SK-N-SH (cell line): ENCODE measurements around the gene AGMO. TPM values are rescaled to one million over a fixed set of nuclear protein-coding genes. Genes with fewer than 3 reads are reported as not detected.

Experiments
- CTCF ChIA-PET: fragments of 300-600, 350-600 bp; formaldehyde crosslinking; extraction: SDS; loops from one replicate; lab custom pipeline; 2021; lab: Yijun Ruan, JAX
- POLR2A ChIA-PET: fragments of 350-600 bp; sonication (Branson Sonifier 250); formaldehyde crosslinking; extraction: SDS; loops from one replicate; lab custom pipeline; 2020; ENCODE audit warnings: antibody characterized with exemption, inconsistent platforms; lab: Yijun Ruan, JAX
- DNase-seq: peaks from one replicate; pipeline ENCODE4 v3.0.0; 2012
- H2AFZ ChIP-seq: fragments of 200-600 bp; sonication (generic); 2 replicates; pipeline ENCODE4 v1.8.1; 2016; ENCODE audit warnings: antibody characterized with exemption, mild to moderate bottlenecking, low read depth
- H3F3A ChIP-seq: fragments of 200-600 bp; sonication (generic); replicated peaks from 2 replicates; pipeline ENCODE3; 2016; ENCODE audit warnings: antibody characterized with exemption, mild to moderate bottlenecking; ENCODE audit not compliant: insufficient read depth
- H3K27ac ChIP-seq, 2 experiments: fragments of 200-500 bp in 1 of 2; fragments of 200-600 bp in 1 of 2; sonication (Bioruptor generic) in 1 of 2; sonication (generic), shearing (Covaris generic) in 1 of 2; 2 replicates each; pipeline versions ENCODE4 v1.5.1 to v1.6.1; 2014 to 2016; ENCODE audit warnings: low read depth in 2 of 2, inconsistent platforms in 1 of 2, low read length in 1 of 2, mild to moderate bottlenecking in 1 of 2, mixed read lengths in 1 of 2
- H3K27me3 ChIP-seq: fragments of 200-600 bp; sonication (generic), shearing (Covaris generic); 2 replicates; pipeline ENCODE4 v1.6.1; 2016; ENCODE audit warnings: mixed run types; ENCODE audit not compliant: insufficient read depth
- H3K36me3 ChIP-seq, 2 experiments: fragments of 200-500 bp in 1 of 2; fragments of 200-600 bp in 1 of 2; sonication (Bioruptor generic) in 1 of 2; sonication (generic) in 1 of 2; replicated peaks in 1 of 2; 2 replicates each; pipeline versions ENCODE3 to v1.5.1; 2014 to 2016; ENCODE audit warnings: low read length in 1 of 2, mild to moderate bottlenecking in 1 of 2; ENCODE audit not compliant: insufficient read depth in 2 of 2, control insufficient read depth in 1 of 2
- H3K4me1 ChIP-seq, 2 experiments: fragments of 200-500 bp in 1 of 2; fragments of 200-600 bp in 1 of 2; sonication (Bioruptor generic) in 1 of 2; sonication (generic), shearing (Covaris generic) in 1 of 2; 2 replicates each; pipeline versions ENCODE4 v1.5.1 to v1.6.1; 2014 to 2016; ENCODE audit warnings: low read depth in 1 of 2, low read length in 1 of 2, mixed run types in 1 of 2; ENCODE audit not compliant: insufficient read depth in 2 of 2, control insufficient read depth in 1 of 2
- H3K4me2 ChIP-seq: fragments of 200-600 bp; sonication (generic), shearing (Covaris generic); 2 replicates; pipeline ENCODE4 v1.6.1; 2017; ENCODE audit warnings: mixed run types
- H3K4me3 ChIP-seq, 2 experiments: fragments of 200-500 bp in 1 of 2; fragments of 200-600 bp in 1 of 2; sonication (Bioruptor generic) in 1 of 2; sonication (generic), shearing (Covaris generic) in 1 of 2; 2 replicates each; pipeline versions ENCODE4 v1.5.1 to v1.8.1; 2014 to 2016; ENCODE audit warnings: low read depth in 2 of 2, inconsistent platforms in 1 of 2, low read length in 1 of 2, mild to moderate bottlenecking in 1 of 2, mixed read lengths in 1 of 2, moderate library complexity in 1 of 2
- H3K79me2 ChIP-seq: fragments of 200-600 bp; sonication (generic); 2 replicates; pipeline ENCODE4 v1.8.1; 2017; ENCODE audit warnings: mild to moderate bottlenecking; ENCODE audit not compliant: insufficient read depth
- H3K9ac ChIP-seq: fragments of 200-600 bp; sonication (generic); 2 replicates; pipeline ENCODE4 v1.6.1; 2017; ENCODE audit warnings: mixed run types
- H3K9me2 ChIP-seq: fragments of 200-600 bp; sonication (generic); 2 replicates; pipeline ENCODE4 v1.6.1; 2017; ENCODE audit warnings: mixed run types
- H3K9me3 ChIP-seq: fragments of 200-600 bp; sonication (generic); 2 replicates; pipeline ENCODE4 v1.6.1; 2017; ENCODE audit warnings: mixed run types, mild to moderate bottlenecking, moderate library complexity
- H4K20me1 ChIP-seq: fragments of 200-600 bp; sonication (generic); 2 replicates; pipeline ENCODE4 v1.6.1; 2017; ENCODE audit warnings: mild to moderate bottlenecking, mixed run types; ENCODE audit not compliant: insufficient read depth
- CHD2 ChIP-seq: fragments of 150-350 bp; IDR thresholded peaks from 2 replicates; pipeline ENCODE4 v1.6.1; 2018; ENCODE audit warnings: low read length; ENCODE audit not compliant: partially characterized antibody
- EP300 ChIP-seq, 2 experiments: IDR thresholded peaks; 2 replicates each; pipeline versions ENCODE4 v1.4.0 to v1.6.1; 2012; ENCODE audit warnings: borderline replicate concordance in 1 of 2, low read depth in 1 of 2, low read length in 1 of 2
- FOXJ3 ChIP-seq: sonication (generic); formaldehyde crosslinking; IDR thresholded peaks from 2 replicates; pipeline ENCODE4 v1.5.1; 2020; ENCODE audit warnings: mild to moderate bottlenecking, missing genetic modification reagents
- GATA2 ChIP-seq: sonication (generic); formaldehyde crosslinking; IDR thresholded peaks from 2 replicates; pipeline ENCODE4 v1.5.0; 2020; ENCODE audit warnings: mild to moderate bottlenecking, missing genetic modification reagents
- IRF3 ChIP-seq: fragments of 150-350 bp; IDR thresholded peaks from 2 replicates; pipeline ENCODE4 v1.6.1; 2016; ENCODE audit warnings: mild to moderate bottlenecking, low read depth, low read length
- MEF2A ChIP-seq: IDR thresholded peaks from 2 replicates; pipeline ENCODE4 v1.4.0; 2012; ENCODE audit warnings: low read depth, borderline replicate concordance
- MXI1 ChIP-seq: IDR thresholded peaks from 2 replicates; pipeline ENCODE4 v1.6.1; 2012; ENCODE audit warnings: mild to moderate bottlenecking, low read depth, low read length, improper control_type of control experiment
- NFIC ChIP-seq: IDR thresholded peaks from 2 replicates; pipeline ENCODE4 v1.4.0; 2012; ENCODE audit warnings: borderline replicate concordance
- NRF1 ChIP-seq: IDR thresholded peaks from 2 replicates; pipeline ENCODE4 v1.6.1; 2012; ENCODE audit warnings: low read depth, mild to moderate bottlenecking, low read length
- PBX3 ChIP-seq: IDR thresholded peaks from 2 replicates; pipeline ENCODE4; 2012
- POLR2AphosphoS5 ChIP-seq: IDR thresholded peaks from 2 replicates; pipeline ENCODE4 v1.6.1; 2012; ENCODE audit warnings: low read depth, low read length
- RAD21 ChIP-seq: IDR thresholded peaks from 2 replicates; pipeline ENCODE4 v1.6.1; 2012; ENCODE audit warnings: mild to moderate bottlenecking, low read length
- REST ChIP-seq: IDR thresholded peaks from 2 replicates; pipeline ENCODE4 v1.6.1; 2012; ENCODE audit warnings: mild to moderate bottlenecking, low read depth, low read length, moderate library complexity
- RXRA ChIP-seq: IDR thresholded peaks from 2 replicates; pipeline ENCODE4 v1.4.0; 2012; ENCODE audit warnings: low read depth, mild to moderate bottlenecking, borderline replicate concordance
- SIN3A ChIP-seq: IDR thresholded peaks from 2 replicates; pipeline ENCODE4 v1.6.1; 2012; ENCODE audit warnings: low read depth, mild to moderate bottlenecking, low read length, moderate library complexity, borderline replicate concordance
- TEAD4 ChIP-seq: IDR thresholded peaks from 2 replicates; pipeline ENCODE4 v1.4.0; 2012; ENCODE audit warnings: mild to moderate bottlenecking, borderline replicate concordance; ENCODE audit not compliant: insufficient read depth
- WGBS: methylation state at CpG from one replicate; pipeline ENCODE4 v1.1.6; 2017; ENCODE audit warnings: low lambda C conversion rate; 5-methylcytosine and 5-hydroxymethylcytosine counted together
- polyA plus RNA-seq, 3 experiments: library from polyadenylated mRNA; depleted of rRNA; stranded (reverse); fragments of >200 nt; gene quantifications; 2 replicates each; pipeline ENCODE4 v1.2.3, GENCODE V29; 2012
- TF ChIP-seq, protein P1 (sequence below): fragments of 150-350 bp; IDR thresholded peaks from 2 replicates; pipeline ENCODE4 v1.6.1; 2017; ENCODE audit warnings: antibody characterized with exemption, low read length, low read depth, borderline replicate concordance

AGMO gene
- polyA plus RNA-seq, 1 of the 3 experiments (the other 2 are of a cell fraction) = 0.05 TPM

DNA sequence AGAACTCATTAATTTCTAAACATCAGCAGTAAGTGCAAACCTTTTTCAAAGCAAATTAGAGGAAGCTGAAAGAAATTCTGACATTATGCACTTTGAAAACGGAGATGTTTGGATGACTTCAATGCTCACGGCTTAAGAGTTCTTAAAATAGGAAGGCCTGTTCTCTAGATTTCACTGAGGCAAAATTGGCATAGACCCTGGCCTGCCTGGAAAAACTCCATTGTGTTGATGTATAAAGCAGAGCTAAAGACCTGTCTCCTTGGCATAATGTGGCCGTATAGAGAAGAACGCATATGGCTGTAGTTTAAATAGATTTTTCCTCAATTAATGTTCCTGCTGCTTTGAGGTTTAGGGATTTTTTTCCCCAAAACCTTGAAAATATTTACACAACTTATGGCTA, 24.5 kb upstream of the AGMO start:
- H2AFZ ChIP-seq = no peak overlapping the region
- WGBS = 57% methylated on average over 4 of the region's 4 CpGs
- H3K36me3 ChIP-seq = no peaks in the 10 kb centered on the region
- no peak overlapping the region for H3K27ac ChIP-seq
- ChIA-PET CTCF (interaction anchor here (1.2 kb wide), 1 partner anchor 135 kb away, joined by 3 read pairs; no protein-coding TSS in a partner anchor), POLR2A (no interaction called here)
- no peaks in the 10 kb centered on the region for H3K9me2 ChIP-seq
- no peaks in the 10 kb centered on the region for H3K9me3 ChIP-seq
- H3K27me3 ChIP-seq = no peaks in the 10 kb centered on the region
- H3K9ac ChIP-seq = no peak overlapping the region
- no peaks in the 10 kb centered on the region for H3F3A ChIP-seq
- DNase-seq = no peak
- no peak for TF ChIP-seq RAD21
- no peak for TF ChIP-seq TEAD4
- TF ChIP-seq MEF2A = no peak
- no peak for TF ChIP-seq MXI1
- TF ChIP-seq REST = no peak
- no peak for TF ChIP-seq CHD2
- no peak for TF ChIP-seq POLR2AphosphoS5
- no peak for TF ChIP-seq IRF3
- TF ChIP-seq NFIC = no peak
- no peak for TF ChIP-seq EP300 (IDR thresholded peaks at IDR 0.05; ENCODE audit: borderline replicate concordance in 1 of 2, low read depth in 1 of 2, low read length in 1 of 2)
- TF ChIP-seq SIN3A = no peak
- TF ChIP-seq, protein P1, sequence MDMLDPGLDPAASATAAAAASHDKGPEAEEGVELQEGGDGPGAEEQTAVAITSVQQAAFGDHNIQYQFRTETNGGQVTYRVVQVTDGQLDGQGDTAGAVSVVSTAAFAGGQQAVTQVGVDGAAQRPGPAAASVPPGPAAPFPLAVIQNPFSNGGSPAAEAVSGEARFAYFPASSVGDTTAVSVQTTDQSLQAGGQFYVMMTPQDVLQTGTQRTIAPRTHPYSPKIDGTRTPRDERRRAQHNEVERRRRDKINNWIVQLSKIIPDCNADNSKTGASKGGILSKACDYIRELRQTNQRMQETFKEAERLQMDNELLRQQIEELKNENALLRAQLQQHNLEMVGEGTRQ = no peak
- no peaks in the 10 kb centered on the region for H4K20me1 ChIP-seq
- H3K79me2 ChIP-seq = no peaks in the 10 kb centered on the region
- H3K4me1 ChIP-seq = no peaks in the 10 kb centered on the region
- no peak overlapping the region for H3K4me3 ChIP-seq
- no peak overlapping the region for H3K4me2 ChIP-seq

DNA sequence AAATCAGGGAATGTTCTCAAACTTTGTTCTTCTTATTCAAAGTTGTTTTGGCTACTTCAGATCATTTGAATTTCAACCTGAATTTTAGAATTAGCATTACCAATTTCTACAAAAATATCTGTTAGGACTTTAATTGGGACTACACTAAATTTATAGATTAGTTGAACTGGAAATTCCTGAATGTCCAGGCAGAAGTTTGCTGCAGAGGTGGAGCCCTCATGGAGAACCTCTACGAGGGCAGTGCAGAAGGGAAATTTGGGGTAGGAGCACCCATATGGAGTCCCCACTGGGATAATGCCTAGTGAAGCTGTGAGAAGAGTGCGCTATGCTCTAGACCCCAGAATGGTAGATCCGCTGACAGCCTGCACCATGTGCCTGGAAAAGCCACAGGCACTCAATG, 22.8 kb upstream of the AGMO start:
- TF ChIP-seq FOXJ3 (CRISPR knock-in tag) (no peak), PBX3 (no peak), RXRA (no peak), GATA2 (no peak), NRF1 (no peak)
- POLR2A ChIA-PET = no interaction called here
- no peak for DNase-seq
- Histone ChIP-seq H3K27me3 (no peaks in the 10 kb centered on the region), H3K4me2 (no peak overlapping the region), H3K4me1 (no peaks in the 10 kb centered on the region), H3K4me3 (no peak overlapping the region), H3K79me2 (no peaks in the 10 kb centered on the region), H3K9me2 (no peaks in the 10 kb centered on the region), H3K9ac (no peak overlapping the region), H3K27ac (no peak overlapping the region), H4K20me1 (no peaks in the 10 kb centered on the region), H2AFZ (no peak overlapping the region), H3K9me3 (no peaks in the 10 kb centered on the region), H3K36me3 (no peaks in the 10 kb centered on the region), H3F3A (no peaks in the 10 kb centered on the region)
- WGBS = 11% methylated on average over 3 of the region's 3 CpGs
- CTCF ChIA-PET = no interaction called here
